Stimulated activated memory B cell treated with anti-CD40 and anti-IgM and Interleukin-4, amounts not matched to agents 10 μg/mL and 1 μg/mL and 100 μg/mL, for 72 hours (primary cell): ENCODE data around the gene PLEKHG4B.

Source experiments
- ATAC-seq: fragments of 150-1000 bp; cut with Tn5 transposase; 2 replicates; pipeline ENCODE4 v1.10.0; 2021
- H3K27ac Mint-ChIP-seq: one replicate; pipeline ENCODE4 v1.8.0; 2022; ENCODE audit warnings: mild to moderate bottlenecking, mixed read lengths
- H3K27me3 Mint-ChIP-seq: one replicate; pipeline ENCODE4 v1.8.0; 2022; ENCODE audit warnings: mixed read lengths
- H3K36me3 Mint-ChIP-seq: one replicate; pipeline ENCODE4 v1.8.0; 2022; ENCODE audit warnings: mixed read lengths
- H3K4me1 Mint-ChIP-seq: one replicate; pipeline ENCODE4 v1.8.0; 2022; ENCODE audit warnings: mixed read lengths
- H3K4me3 Mint-ChIP-seq: one replicate; pipeline ENCODE4 v1.8.0; 2022; ENCODE audit warnings: mild to moderate bottlenecking, moderate library complexity, mixed read lengths
- H3K9me3 Mint-ChIP-seq: one replicate; pipeline ENCODE4 v1.8.0; 2022; ENCODE audit warnings: mixed read lengths

PLEKHG4B gene

GRCh38 chr5:185095-186070 is 93.4 kb downstream of the PLEKHG4B start:
- H3K4me3 Mint-ChIP-seq, result no peak overlapping the region
- peaks cover 9% of the 10 kb centered on the region for H3K4me1 Mint-ChIP-seq
- H3K9me3 Mint-ChIP-seq, result no peaks in the 10 kb centered on the region
- H3K36me3 Mint-ChIP-seq, result no peaks in the 10 kb centered on the region
- no peak overlapping the region for H3K27ac Mint-ChIP-seq
- ATAC-seq, result no peak
- peaks cover 56% of the 10 kb centered on the region for H3K27me3 Mint-ChIP-seq

GRCh38 chr5:186091-187041 is 94.4 kb downstream of the PLEKHG4B start:
- H3K27me3 Mint-ChIP-seq, result peaks cover 51% of the 10 kb centered on the region
- peaks cover 14% of the 10 kb centered on the region for H3K4me1 Mint-ChIP-seq
- ATAC-seq, result no peak
- no peak overlapping the region for H3K27ac Mint-ChIP-seq
- H3K4me3 Mint-ChIP-seq, result no peak overlapping the region
- no peaks in the 10 kb centered on the region for H3K9me3 Mint-ChIP-seq
- H3K36me3 Mint-ChIP-seq, result no peaks in the 10 kb centered on the region

GRCh38 chr5:187042-187431 is 95.1 kb downstream of the PLEKHG4B start:
- Mint-ChIP-seq H3K27me3 (peaks cover 47% of the 10 kb centered on the region), H3K4me1 (peaks cover 15% of the 10 kb centered on the region), H3K4me3 (no peak overlapping the region), H3K36me3 (no peaks in the 10 kb centered on the region), H3K27ac (no peak overlapping the region), H3K9me3 (no peaks in the 10 kb centered on the region)
- ATAC-seq, result no peak

GRCh38 chr5:187617-188451 is 95.9 kb downstream of the PLEKHG4B start:
- ATAC-seq, result no peak
- no peaks in the 10 kb centered on the region for H3K36me3 Mint-ChIP-seq
- no peak overlapping the region for H3K4me3 Mint-ChIP-seq
- H3K9me3 Mint-ChIP-seq, result no peaks in the 10 kb centered on the region
- H3K27me3 Mint-ChIP-seq, result peaks cover 47% of the 10 kb centered on the region
- H3K27ac Mint-ChIP-seq, result no peak overlapping the region
- peaks cover 22% of the 10 kb centered on the region for H3K4me1 Mint-ChIP-seq

GRCh38 chr5:188488-189481 is 96.8 kb downstream of the PLEKHG4B start:
- no peak overlapping the region for H3K27ac Mint-ChIP-seq
- no peaks in the 10 kb centered on the region for H3K36me3 Mint-ChIP-seq
- H3K4me1 Mint-ChIP-seq, result peaks cover 22% of the 10 kb centered on the region
- ATAC-seq, result peak; percentile 84
- H3K27me3 Mint-ChIP-seq, result peaks cover 52% of the 10 kb centered on the region
- no peak overlapping the region for H3K4me3 Mint-ChIP-seq
- H3K9me3 Mint-ChIP-seq, result no peaks in the 10 kb centered on the region

- no peak for ATAC-seq
- Mint-ChIP-seq H3K36me3 (no peaks in the 10 kb centered on the region), H3K4me3 (no peak overlapping the region), H3K27ac (no peak overlapping the region), H3K9me3 (no peaks in the 10 kb centered on the region), H3K27me3 (peaks cover 52% of the 10 kb centered on the region), H3K4me1 (peaks cover 22% of the 10 kb centered on the region)
Measured at GRCh38 chr5:189486-189885, 97.5 kb downstream of the PLEKHG4B start.

GRCh38 chr5:189976-190365 is 98.0 kb downstream of the PLEKHG4B start:
- peak overlapping the region; percentile 10 for H3K27ac Mint-ChIP-seq
- ATAC-seq, result no peak
- no peaks in the 10 kb centered on the region for H3K9me3 Mint-ChIP-seq
- peaks cover 22% of the 10 kb centered on the region for H3K4me1 Mint-ChIP-seq
- H3K4me3 Mint-ChIP-seq, result no peak overlapping the region
- no peaks in the 10 kb centered on the region for H3K36me3 Mint-ChIP-seq
- peaks cover 52% of the 10 kb centered on the region for H3K27me3 Mint-ChIP-seq

GRCh38 chr5:190366-191035 is 98.5 kb downstream of the PLEKHG4B start:
- no peak for ATAC-seq
- peaks cover 26% of the 10 kb centered on the region for H3K4me1 Mint-ChIP-seq
- H3K36me3 Mint-ChIP-seq, result no peaks in the 10 kb centered on the region
- H3K27me3 Mint-ChIP-seq, result peaks cover 52% of the 10 kb centered on the region
- H3K4me3 Mint-ChIP-seq, result no peak overlapping the region
- peak overlapping the region; percentile 10 for H3K27ac Mint-ChIP-seq
- H3K9me3 Mint-ChIP-seq, result no peaks in the 10 kb centered on the region

GRCh38 chr5:191036-191948 is 99.3 kb downstream of the PLEKHG4B start, which contains the start of gene LRRC14B:
Gene LRRC14B, plus strand, starts transcription at chr5:191495. Its CDS starts 44 bp downstream, at chr5:191539.
- Mint-ChIP-seq H3K27ac (peak within 1 kb of the TSS; percentile 10), H3K36me3 (no peaks in the 10 kb centered on the region)

GRCh38 chr5:191949-192690 is 100.2 kb downstream of the PLEKHG4B start:
- Mint-ChIP-seq H3K9me3 (no peaks in the 10 kb centered on the region), H3K27ac (no peak overlapping the region), H3K36me3 (no peaks in the 10 kb centered on the region), H3K27me3 (peaks cover 46% of the 10 kb centered on the region), H3K4me3 (peak overlapping the region; percentile 42), H3K4me1 (peaks cover 29% of the 10 kb centered on the region)
- ATAC-seq, result no peak

More at GRCh38 chr5:191036-191948, 99.3 kb downstream of the PLEKHG4B start, which contains the start of gene LRRC14B:
- Mint-ChIP-seq H3K4me1 (peaks cover 29% of the 10 kb centered on the region), H3K27me3 (peaks cover 52% of the 10 kb centered on the region), H3K9me3 (no peaks in the 10 kb centered on the region), H3K4me3 (peak within 1 kb of the TSS; percentile 45)
- peak; percentile 13 for ATAC-seq

- Mint-ChIP-seq H3K36me3 (no peaks in the 10 kb centered on the region), H3K4me1 (peaks cover 29% of the 10 kb centered on the region)
Measured at GRCh38 chr5:192691-192969, 100.7 kb downstream of the PLEKHG4B start.

More at GRCh38 chr5:192691-192969, 100.7 kb downstream of the PLEKHG4B start:
- no peaks in the 10 kb centered on the region for H3K9me3 Mint-ChIP-seq
- H3K4me3 Mint-ChIP-seq, result no peak overlapping the region
- peaks cover 41% of the 10 kb centered on the region for H3K27me3 Mint-ChIP-seq
- ATAC-seq, result no peak
- H3K27ac Mint-ChIP-seq, result no peak overlapping the region
